GM12892 (cell line): ENCODE results near the gene ECE1.

Experiments
- DNase-seq: peaks from one replicate; pipeline ENCODE4 v3.0.0; 2011; ENCODE audit not compliant: insufficient read length
- FAIRE-seq: peaks from 2 replicates; lab custom pipeline; 2011; peaks lifted over from hg19 to GRCh38; lab: Jason Lieb, UNC
- POLR2A ChIP-seq: IDR thresholded peaks from 2 replicates; pipeline ENCODE4 v1.6.1; 2011; ENCODE audit warnings: low read depth, low read length, control low read depth
- POLR2AphosphoS5 ChIP-seq: IDR thresholded peaks from 2 replicates; pipeline ENCODE4 v1.6.1; 2011; ENCODE audit warnings: low read depth, low read length, control low read depth
- TAF1 ChIP-seq: IDR thresholded peaks from 2 replicates; pipeline ENCODE4 v1.6.1; 2011; ENCODE audit warnings: low read depth, mild to moderate bottlenecking, control low read depth, low read length, borderline replicate concordance

Gene ECE1

DNA sequence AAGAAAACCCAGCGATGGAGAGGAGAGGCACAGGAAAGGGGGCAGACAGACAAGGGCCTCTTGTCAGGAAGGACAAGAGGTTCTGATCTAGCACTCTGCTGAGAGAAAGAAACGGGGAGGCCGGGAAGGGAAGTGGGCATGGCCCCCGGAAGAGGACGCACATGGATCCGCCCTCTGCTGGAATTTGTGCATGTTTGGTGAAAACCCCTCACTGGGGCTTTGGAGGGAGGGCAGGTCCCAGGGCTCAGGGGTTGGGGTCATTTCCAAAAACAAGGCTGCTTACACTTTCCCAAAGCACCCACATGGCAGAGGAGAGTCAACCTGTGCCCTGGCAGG is 32.4 kb upstream of the ECE1 start:
- DNase-seq: no peak
- FAIRE-seq: no peak
- TF ChIP-seq POLR2AphosphoS5: no peak
- no peak for TF ChIP-seq TAF1
- no peak for TF ChIP-seq POLR2A

DNA sequence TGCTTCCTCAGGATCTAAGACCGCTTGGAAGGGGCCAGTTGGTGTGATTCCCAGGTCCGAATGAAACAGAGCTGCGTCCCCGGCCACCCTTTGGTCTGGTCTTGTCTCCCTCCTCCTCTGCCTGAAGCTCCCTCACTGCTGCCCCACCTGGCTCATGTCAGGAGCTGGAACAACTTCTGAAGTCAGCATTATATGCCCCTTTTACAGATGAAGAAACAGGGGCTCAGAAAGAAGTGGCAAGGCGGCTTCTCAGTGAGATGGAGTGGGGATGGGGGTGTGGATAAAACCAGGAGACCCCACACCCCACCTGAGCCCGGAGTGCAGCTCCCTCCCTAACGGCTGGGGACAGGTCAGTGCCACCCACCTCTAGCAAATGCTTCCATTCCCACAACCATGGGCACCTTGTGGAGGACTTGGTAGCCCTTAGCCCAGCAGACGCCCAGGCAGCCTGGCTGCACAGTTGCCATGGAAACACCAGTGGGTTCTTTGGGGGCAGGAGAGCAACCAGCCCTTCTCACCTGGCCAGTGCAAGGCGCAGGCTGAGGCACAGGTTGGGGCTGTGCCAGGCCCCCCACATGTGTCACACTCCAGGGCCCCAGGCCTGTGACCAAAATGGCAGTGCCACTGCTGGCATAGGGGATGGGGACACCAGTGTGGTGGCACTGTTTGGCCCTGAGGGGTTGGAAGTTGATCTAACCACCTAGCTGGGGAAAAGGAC is 31.9 kb upstream of the ECE1 start:
- DNase-seq (no peak), FAIRE-seq (no peak)
- TF ChIP-seq TAF1: no peak

DNA sequence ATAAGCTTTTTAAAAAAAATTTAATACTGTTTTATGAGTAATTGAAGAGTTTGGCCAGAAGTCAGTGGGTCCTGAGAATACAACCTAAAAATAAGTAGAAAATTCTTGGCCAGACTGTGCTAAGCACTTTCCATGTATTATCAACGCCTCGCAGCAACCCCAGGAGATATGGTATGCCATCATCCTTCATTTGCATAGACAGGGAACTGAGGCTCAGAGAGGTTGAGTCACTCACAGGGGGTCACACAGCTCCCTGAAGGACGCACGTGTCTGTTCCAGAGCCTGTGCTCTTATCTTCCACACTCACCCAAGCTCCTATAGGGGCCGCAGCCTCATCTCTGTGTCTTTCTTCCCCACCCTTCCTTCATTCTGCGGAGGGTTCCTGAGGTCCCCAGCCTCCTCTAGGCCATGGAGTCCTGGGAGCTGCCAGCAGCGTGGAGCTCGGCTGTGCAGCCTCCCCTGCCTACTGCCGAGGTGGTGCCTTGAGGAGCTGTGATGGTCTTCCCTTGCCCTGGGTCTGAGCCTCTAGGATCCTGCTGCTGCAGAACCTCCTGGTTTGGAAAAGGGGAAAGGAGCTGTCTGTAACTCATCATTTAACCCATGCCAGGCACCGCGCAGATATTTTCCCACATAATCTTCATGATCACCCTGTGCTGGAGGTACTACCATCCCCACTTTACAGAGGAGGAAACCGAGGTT is 30.3 kb upstream of the ECE1 start:
- no peak for FAIRE-seq
- TF ChIP-seq POLR2A: no peak
- no peak for TF ChIP-seq TAF1
- TF ChIP-seq POLR2AphosphoS5: no peak
- no peak for DNase-seq

DNA sequence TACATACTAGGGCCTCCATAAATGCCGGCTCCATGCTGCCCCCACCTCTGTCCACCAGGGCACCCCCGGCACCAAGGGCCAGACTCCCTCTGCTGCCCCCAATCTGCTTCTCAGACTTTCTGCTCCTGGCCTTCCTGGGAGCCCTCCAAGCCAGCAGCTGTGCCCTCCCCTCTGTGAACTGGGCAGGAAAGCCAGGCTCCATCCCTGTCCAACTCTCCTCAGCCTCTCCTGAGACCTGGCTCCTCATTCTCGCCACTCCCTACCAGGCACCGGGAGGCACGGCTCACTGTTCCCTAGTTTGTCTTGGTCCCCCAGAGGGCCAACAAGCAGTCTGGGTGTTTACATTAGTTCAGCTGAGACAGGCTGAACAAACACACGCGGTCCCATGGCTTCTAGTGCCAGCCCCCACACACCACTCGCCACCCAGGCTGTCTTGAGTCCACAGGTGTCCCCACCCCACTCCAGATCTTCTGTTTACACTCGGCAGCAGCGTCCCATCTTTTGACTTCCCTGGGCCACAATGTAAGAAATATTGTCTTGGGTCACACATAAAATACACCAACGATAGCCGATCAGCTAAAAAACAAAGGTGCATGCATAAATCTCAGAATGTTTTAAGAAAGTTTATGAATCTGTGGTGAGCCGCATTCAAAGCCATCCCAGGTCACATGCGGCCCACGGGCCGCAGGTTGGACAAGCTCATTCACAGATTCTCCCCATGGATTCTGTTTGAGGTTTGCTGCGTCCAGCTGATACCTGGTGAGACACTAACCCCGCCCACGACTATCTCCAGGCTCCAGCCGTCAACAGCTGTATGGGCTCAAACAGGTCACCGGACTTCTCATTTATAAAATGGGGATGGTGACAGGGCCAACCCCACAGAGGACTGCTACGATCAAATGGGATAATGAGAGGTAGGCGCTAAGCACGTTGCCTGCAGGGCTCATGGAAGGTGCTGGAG is 29.5 kb upstream of the ECE1 start:
- FAIRE-seq: no peak
- no peak for DNase-seq
- TF ChIP-seq POLR2A (no peak), POLR2AphosphoS5 (no peak), TAF1 (no peak)

DNA sequence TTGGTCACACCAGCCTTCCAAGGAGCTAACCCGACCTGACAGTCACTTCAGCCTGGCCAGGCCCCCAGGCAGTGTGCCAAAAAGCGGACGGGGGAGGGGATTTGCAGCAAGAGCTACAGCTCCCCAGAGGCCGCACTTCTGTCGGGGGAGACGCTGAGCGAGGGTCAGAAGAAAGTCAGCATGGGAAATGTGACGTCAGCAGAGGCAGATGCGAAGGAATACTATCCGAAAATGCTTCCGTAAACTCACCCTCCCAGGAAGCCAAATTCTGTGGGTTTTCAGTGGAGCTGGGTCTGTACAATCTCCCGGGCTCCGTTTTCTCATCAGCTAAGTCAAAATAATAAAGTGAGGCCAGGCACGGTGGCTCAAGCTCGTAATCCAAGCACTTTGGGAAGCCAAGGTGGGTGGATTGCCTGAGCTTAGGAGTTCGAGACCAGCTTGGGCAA is 28.5 kb upstream of the ECE1 start:
- TF ChIP-seq TAF1 (no peak), POLR2AphosphoS5 (no peak), POLR2A (no peak)
- FAIRE-seq (no peak), DNase-seq (no peak)

DNA sequence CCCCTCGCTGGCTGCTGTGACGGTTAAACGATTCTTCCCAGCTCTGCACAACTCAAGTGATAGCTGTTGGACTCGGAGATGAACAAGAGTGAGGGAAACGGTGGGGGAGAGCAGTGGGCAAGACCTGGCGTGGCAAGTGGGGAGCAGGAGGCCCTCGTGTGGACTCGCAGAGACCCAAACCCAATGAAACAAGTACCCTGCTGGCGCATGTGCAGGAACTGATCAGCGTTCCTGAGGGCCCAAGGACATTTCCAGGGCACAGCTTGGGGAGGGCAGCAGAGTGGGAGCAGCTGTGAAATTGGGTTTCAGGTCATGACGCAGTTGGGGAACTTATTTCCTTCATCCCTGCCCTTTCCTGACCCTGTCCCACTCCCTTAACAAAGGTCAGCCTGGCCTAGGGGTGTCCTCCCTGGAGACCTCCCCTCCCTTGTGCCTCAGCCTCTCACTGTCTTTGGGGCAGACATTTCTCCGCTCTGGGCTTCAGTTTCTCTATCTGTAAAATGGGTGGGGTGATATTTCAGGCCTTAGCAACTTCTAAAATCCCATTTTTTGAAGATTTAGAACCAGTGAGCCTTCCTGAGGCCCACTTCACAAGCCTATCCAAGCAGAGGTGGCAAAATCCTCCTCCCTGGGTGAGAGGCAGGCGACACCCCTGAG is 27.9 kb upstream of the ECE1 start:
- FAIRE-seq (no peak), DNase-seq (no peak)
- TF ChIP-seq TAF1 (no peak), POLR2A (no peak), POLR2AphosphoS5 (no peak)

DNA sequence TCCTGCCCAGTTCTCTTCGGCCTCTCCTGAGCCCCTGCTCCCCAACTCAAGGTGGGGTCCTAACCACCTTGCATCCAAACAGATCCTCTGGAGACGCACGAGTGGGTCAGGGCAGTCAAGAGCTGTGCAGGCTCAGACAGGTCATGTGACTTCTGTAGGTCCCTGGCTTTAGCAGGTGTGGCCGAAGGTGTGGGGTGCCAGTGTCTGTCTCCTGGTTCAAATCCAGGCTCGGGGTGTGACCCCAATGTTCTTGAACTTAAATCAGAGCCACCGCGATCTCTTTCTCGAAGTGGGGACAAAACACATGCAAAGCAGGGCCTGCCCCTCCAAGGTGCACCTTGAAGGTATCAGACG is 27.4 kb upstream of the ECE1 start:
- DNase-seq: no peak
- TF ChIP-seq POLR2AphosphoS5 (no peak), TAF1 (no peak), POLR2A (no peak)
- FAIRE-seq: no peak

DNA sequence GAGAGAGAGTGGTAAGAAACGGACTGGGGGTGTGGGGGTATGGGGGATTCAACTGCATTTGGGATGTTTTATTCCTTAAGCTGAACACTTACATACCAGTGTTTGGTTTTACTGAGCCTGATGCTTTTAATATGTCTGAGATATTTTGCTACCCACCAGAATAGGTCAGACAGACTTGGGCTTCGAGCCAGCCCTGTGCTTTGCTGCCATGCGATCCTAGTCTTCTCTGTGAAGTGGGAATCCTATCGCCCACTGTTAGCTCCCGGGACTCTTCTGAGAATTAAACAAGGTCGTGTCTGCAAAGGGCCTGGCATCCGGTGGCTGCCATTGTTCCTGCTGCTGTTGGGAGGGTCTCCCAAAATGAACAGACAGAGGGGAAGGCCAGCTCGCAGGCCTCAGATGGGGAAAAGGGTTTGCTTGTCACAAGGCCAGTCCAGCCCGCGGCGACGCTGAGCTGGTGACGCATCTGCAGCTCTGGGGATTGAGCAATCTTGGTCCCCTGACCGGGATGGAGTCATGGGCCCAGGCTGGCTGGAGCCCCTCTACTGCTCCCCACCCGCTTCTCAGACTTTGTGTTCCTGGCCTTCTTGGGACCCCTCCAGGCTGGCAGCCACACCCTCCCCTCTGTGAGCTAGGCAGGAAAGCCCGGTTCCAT is 26.9 kb upstream of the ECE1 start:
- FAIRE-seq (no peak), DNase-seq (no peak)

DNA sequence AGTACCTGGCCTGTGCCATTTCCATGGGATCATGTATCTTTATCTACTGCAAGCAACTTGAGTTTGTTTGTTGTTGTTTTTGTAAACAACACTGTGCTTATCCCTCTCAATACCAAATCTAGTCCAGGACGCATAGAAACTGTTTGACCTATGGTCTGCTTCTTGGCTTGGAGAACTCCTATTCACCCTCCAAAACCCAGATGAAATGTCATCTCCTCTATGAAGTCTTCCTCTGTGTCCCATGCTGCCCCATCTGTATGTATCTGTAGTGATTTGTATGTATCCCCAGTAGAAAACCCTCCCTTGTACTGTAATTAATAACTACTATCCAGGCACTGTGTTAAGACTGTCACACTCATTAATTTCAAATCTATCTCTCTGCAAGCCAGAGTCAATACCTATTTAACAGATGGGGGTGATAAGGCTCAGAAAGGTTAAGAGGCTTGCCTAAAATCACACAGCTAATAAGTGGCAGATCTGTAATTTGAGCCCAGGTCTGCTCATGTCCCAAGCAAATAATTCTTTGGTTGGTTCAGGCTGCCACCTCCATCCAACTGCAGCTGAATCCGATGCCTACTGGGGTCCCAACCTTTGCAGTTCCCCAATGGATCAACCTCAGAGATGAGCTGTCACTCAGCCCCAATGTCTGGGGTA is 24.6 kb upstream of the ECE1 start:
- DNase-seq (no peak), FAIRE-seq (no peak)
- TF ChIP-seq POLR2AphosphoS5 (no peak), POLR2A (no peak), TAF1 (no peak)

More for the DNA sequence above, 26.9 kb upstream of the ECE1 start:
- TF ChIP-seq POLR2A: no peak
- no peak for TF ChIP-seq TAF1
- no peak for TF ChIP-seq POLR2AphosphoS5

DNA sequence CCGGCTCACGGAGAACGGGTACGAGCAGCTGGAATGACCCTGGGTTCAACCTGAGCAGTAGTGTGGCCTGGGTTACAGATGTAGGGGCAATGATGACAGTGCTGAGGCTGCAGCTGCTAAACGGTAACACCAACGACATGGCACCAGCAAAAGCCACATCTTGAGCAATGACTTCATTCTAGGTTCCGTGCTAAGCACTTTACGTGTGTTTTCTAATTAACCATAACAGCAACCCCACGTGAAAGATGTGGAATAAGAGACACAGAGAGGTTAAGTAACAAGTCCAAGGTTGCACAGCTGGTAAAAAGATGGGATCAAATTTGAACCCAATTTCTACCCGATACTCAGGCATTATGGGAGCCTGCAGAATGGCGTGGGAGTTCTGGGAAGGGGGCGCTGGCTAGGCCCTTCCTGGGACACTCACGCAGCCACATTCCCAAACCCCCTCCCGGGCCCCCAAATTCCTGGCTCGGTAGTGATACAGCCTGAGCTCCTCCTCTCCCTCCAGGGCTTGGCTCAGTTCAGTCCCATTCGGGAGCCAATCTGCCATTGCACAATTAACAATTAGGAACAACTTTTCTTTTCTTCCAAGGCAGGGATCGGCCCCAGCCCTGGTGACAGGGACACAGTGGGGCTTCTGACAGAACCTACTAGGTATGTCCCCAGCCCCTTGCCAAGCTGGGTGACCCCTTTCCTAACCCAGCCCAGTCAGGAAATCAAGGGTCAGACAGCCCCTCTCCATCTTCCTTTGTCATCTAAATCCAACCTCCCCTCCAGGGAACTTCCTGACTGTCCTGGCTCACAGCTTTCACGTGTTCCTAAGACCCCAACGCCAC is 23.8 kb upstream of the ECE1 start:
- TF ChIP-seq POLR2A (no peak), TAF1 (no peak), POLR2AphosphoS5 (no peak)
- DNase-seq (no peak), FAIRE-seq (no peak)
